Cardiac fibroblast (primary cell): ENCODE measurements around the gene NACA.

Source experiments
- DNase-seq, 2 donors: peaks; one replicate each; pipeline versions ENCODE4 v3.0.0 to v3.0.0-alpha.2; 2010; ENCODE audit warnings: low read depth in 2 of 2
- H3K4me3 ChIP-seq, 2 donors: replicated peaks in 1 of 2; 1 replicate in 1 of 2; 2 replicates in 1 of 2; pipeline ENCODE4 v1.5.1; 2011; ENCODE audit warnings: low read depth in 2 of 2, low read length in 2 of 2, mild to moderate bottlenecking in 2 of 2, moderate library complexity in 1 of 2
- CTCF ChIP-seq: IDR thresholded peaks from one replicate; pipeline ENCODE4 v1.5.1; 2011; ENCODE audit warnings: low read depth, mild to moderate bottlenecking, low read length, inconsistent platforms

Gene NACA

GRCh38 chr12:56724972-56725722 is at the start of gene NACA:
NACA (minus strand) TSS chr12:56725299; CDS start chr12:56724521, 778 bp downstream.
- TF ChIP-seq CTCF = no peak
- peak within 1 kb of the TSS; percentile 90 to 99 for H3K4me3 ChIP-seq
- peak; percentile 98 to 99 for DNase-seq

- no peak for DNase-seq
- no peak for TF ChIP-seq CTCF
- H3K4me3 ChIP-seq = no peak overlapping the region
Observed at GRCh38 chr12:56773113-56773512, 48.0 kb upstream of the NACA start.

GRCh38 chr12:56772625-56773024 is 47.5 kb upstream of the NACA start:
- no peak for DNase-seq
- TF ChIP-seq CTCF = no peak
- no peak overlapping the region for H3K4me3 ChIP-seq

DNA sequence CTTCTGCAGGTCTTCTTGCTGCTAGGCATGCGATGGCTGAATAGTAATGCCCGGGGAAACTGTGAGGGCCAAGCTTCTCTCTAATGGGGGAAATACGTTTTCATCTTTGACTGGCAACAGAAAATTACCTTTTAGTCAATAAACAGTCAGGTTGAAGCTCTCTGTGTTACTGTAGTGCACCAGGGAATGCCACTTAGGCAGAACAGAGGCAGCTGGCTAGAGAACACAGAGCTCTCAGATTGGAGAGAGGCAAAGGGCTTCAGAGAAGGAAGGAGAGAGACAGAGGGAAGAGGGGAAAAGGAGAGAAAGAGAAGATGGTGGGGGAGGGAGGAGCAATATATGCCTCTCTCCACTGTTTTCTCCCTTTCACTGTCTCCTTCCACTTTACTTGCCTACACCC is 44.8 kb upstream of the NACA start:
- DNase-seq = no peak
- no peak for TF ChIP-seq CTCF
- H3K4me3 ChIP-seq = no peak overlapping the region

DNA sequence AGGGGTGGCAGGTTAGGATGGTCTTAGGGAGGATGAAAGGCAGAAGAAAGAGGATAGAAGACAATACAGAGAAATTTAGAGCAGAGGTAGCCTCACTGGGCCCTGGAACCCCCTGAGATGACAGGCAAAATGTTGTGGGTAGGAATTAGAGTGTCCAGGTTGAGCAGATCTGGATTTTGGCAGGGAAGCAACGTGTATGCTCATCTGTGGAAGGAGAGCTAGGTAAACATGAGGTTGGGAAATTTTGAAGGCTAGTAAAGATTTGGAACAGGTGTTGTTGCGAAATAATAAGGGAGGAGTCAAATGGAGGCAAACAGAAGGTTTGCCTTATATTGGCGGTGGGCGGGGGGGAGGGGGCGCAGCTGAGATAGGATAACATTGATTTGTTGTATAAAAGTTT is 43.3 kb upstream of the NACA start:
- no peak for DNase-seq
- TF ChIP-seq CTCF = no peak

GRCh38 chr12:56766535-56766934 is 41.4 kb upstream of the NACA start:
- H3K4me3 ChIP-seq = no peak overlapping the region
- no peak for TF ChIP-seq CTCF
- DNase-seq = no peak

More for the DNA sequence above, 43.3 kb upstream of the NACA start:
- H3K4me3 ChIP-seq = no peak overlapping the region
